NCI-H2227 (cell line): ENCODE measurements around the gene RAB31.
A peak's percentile ranks its signal among the peaks of the same experiment; 100 is the strongest.

Experiments
- DNase-seq: peaks from one replicate; lab custom pipeline; 2025; ENCODE audit not compliant: unreplicated experiment; lab: John Stamatoyannopoulos, UW

The RAB31 gene

DNA sequence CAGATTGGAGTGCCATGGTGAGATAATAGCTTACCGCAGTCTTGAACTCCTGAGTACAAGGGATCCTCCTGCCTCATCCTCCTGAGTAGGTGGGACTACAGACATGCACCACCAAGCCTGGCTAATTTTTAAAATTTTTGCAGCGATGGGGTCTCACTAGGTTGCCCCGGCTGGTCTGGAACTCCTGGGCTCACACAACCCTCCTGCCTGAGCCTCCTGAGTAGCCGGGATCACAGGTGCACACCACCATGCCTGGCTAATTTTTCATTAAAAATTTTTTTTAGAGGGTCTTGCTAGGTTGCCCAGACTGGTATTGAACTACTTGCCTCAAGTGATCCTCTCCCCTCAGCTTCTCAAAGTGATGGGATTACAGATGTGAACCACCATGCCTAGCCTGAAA lies 27.8 kb downstream of the RAB31 start:
- no peak for DNase-seq

GRCh38 chr18:9736286-9736835 lies 28.3 kb downstream of the RAB31 start:
- DNase-seq = no peak

GRCh38 chr18:9737006-9737405 lies 28.9 kb downstream of the RAB31 start:
- peak; percentile 77 for DNase-seq

GRCh38 chr18:9737472-9738121 lies 29.5 kb downstream of the RAB31 start:
- DNase-seq = peak; percentile 100

GRCh38 chr18:9738266-9738969 lies 30.3 kb downstream of the RAB31 start:
- peak; percentile 23 for DNase-seq

- no peak for DNase-seq
Measured at GRCh38 chr18:9739516-9739915, 31.4 kb downstream of the RAB31 start.

DNA sequence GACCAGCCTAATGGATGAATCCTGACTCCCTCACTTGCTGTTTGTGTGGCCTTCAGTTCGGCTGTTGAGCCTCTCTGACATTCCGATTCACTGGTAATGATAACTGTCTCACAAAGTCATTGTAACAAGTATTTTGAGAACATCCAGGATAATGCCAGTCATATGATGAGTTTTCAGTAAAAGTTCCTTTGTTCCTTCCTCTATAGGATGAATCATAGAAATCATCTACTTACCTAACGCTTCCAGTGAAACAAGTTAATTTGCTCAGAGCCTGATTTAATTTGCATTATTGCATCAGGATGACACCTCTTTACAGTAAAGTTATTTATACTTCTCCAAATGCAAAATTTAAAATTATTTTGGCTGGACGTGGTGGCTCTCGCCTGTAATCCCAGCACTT lies 32.0 kb downstream of the RAB31 start:
- no peak for DNase-seq

DNA sequence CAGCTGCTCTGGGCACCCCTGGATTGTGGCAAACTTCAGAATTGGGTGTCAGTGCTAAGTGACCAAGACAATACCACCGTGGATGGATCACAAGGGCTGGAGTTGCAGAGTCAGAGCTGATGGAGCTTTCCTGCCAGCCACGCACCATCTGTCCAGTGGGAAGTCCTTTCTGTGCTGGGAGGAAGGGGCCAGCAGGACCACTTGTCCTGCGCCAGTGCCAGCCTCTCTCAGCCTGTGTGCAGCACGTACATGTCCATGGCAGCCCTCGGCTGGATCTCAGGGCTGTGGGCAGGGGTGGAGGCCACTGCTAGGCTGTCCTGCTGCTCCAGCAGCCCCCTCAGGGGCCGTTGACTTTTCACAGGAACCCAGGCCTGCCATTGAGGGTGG lies 33.3 kb downstream of the RAB31 start:
- DNase-seq = no peak

DNA sequence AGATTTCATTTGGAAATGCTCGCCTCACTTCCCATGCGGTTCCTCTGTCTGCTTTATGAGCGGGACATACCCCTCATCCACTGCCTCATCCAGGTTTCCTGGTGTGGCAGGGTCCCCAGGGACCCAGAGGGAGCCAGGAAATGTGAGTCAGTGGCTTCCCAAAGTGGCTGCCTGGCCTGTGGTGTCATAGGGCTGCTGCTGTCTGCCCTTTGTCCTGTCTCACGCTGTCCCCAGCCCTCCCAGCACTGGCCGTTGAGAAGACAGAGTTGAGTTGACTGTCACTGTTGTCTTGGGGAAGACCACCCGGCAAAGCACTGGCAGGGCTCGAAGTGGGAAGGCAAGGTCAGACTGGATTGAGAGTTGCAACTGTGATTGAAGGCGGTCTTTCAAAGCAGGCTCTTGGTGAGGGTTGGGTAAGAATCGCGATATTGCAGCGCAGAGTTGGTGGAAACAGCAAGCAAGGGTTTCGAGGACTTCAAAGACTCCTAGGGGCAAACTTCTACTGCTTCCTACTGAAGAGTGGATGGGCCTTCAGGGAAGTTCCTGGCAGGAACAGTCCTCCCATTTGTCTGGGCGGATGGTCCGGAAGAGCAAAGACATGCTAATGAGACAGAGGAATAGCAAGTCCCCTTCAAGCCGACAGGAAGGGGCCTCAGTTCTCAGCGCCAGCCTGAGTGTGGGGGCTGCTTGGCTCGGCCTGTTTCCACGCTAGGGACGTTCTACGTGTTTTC lies 33.9 kb downstream of the RAB31 start:
- DNase-seq = no peak

DNA sequence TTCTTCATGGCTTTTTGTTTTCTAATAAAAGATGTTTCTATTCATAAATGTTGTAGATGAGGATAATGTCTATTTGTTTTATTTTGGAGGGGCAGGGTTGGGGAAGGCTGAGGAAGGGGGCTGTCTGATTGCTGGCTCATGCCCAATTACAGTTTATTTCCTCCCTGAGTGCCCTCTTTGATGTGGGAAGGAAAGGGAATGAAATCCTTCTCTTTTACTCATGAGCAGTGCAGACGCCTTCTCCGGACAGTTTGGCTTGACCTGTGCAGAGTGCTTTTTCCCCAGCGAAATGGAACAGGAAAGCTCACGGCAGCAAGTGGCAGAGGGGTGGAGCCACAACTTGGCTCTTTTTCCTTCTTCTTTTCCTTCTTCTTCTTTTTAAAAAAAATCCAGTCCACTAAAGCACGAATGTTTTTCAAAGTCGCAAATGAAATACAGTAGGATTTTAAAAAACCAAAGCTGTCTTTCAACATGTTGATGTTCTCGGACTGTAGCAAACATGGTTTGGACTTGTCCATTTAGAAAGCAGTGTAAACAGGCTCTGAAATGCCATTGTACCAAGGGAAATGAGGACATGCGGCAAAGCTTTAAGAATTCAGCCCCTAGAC lies 34.5 kb downstream of the RAB31 start:
- DNase-seq = no peak

DNA sequence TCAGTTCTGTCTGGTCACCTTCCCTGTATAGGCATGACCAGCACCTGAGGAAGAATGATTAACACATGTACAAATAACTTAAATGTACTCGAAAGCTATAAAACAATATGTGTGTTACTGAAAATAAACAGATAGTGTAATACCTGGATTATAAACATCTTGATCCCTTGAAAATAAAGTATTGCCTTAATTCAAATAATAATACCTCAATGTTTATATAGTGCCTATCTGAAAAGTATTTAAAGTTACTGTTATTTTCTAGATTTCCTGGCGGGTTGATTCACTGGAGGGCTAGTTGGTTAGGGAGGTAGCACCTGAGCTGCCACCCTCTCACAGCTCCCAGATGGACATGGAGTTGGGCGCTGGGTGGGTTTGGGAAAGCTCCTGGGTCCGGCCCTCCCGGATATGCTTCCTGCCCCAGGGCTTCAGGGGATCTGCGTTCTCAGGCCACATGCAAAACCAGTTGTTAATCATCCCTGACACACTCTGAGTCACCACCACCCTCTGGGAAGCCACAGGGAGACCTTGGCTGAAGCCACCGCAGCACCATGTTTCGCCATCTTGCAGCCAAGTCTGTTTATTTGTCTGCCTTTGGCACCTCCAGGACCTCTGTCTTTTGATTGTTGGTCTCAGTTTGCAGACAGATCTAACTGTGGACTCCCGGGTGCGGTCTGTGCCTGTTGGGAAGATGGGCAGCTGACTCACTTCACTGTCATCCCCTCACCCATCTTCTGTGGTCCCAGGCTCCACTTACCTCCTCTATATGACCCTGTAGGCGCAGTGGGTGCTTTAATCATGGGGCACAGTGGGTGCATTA lies 35.3 kb downstream of the RAB31 start:
- no peak for DNase-seq

- no peak for DNase-seq
Measured at GRCh38 chr18:9746958-9747357, 38.9 kb downstream of the RAB31 start.

GRCh38 chr18:9749611-9750010 lies 41.5 kb downstream of the RAB31 start:
- DNase-seq = no peak

DNA sequence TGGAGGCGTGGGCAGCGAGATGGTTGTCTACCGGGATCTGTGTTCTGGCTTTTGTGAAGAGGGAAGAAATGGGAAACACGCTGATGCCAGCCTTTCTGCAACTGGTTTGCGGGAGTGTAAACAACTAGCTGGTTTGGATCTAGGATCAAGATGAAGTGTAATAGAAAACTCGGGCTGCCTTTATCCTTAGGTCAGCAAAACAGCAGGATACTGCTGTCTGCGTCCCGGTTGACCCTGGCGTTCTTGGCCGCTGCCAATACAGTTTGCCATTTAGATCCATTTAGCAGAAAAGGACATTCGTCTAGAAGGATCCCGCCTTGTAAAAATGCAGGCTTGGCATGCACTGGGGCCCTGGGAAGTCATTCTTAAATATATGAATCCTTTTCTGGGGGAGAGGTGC lies 42.0 kb downstream of the RAB31 start:
- no peak for DNase-seq

DNA sequence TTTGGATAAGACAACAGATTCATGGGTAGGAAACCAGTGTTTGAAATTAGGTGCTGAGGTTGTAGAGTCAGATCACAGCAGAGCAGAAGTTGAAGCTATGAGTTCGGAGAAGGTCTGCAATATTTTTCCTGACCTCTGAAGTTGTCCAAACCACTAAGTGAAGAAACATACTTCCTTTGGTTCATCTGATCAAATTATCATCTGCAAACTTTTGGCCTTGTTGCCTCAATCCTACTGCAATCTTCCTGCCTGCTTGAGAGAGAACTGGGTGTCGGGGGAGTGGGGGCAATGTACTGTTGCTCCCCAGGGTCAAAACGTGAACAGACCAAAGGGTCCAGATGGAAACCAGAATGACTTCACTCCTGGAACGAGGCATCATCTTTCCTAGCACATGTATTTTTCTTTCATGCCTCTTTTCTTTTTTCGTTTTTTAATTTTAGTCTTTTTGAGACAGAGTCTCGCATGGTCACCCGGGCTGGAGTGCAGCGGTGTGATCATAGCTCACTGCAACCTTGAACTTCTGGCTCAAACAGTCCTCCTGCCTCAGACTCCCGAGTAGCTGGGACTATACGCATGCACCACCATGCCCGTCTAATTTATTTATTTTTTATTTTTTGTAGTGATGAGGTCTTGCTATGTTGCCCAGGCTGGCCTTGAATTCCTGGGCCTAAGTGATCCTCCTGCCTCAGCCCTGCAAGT lies 42.7 kb downstream of the RAB31 start:
- DNase-seq = no peak

DNA sequence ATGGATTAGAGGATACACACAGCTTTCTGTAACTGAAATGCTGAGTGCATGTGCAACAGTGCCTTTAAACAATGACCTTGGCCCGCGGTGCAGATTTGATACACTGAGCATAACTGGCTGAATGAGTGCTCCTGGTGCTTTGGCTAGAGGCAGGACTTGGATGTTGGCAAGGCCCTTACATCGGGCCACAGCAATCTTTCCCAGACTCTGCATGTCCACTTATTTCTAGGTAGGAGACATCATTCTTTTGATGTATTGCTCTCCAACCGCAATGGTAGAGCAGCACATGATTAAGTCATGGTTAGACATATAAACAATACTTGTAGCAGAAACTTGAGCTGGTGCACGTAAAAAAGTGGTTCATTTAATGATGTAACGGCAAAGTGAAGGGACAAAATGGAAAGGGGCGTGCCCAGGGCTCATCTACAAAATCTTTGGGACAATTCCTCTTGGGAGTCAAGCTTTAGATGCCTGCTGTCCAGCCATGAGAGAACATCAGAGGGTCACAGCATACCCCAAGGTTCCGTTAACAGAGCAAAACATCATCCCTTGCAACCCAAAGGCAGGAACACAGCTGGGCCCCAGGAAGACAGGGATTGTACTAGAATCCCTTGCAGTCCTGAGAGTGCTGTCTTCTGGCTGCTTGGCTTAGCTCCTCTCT lies 43.4 kb downstream of the RAB31 start:
- DNase-seq = no peak

DNA sequence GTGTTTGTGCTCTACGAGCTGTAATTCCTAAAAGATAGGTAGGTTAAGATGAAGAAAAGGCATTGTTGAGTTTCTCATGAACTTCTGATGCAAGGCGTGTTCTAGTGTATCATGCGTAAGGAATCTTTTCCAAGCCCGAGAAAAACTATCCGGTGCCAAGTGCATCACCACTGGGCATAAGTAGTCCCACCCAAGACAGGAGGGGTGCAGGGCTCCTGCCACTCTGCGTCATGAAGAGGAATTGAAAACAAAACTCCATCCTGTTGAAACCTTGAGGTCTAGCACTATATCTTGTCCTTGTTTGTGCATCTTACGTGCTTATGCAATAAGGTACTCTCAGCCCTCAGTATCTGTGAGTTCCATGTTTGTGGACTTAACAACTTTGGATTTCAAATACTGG lies 45.7 kb downstream of the RAB31 start:
- no peak for DNase-seq

DNA sequence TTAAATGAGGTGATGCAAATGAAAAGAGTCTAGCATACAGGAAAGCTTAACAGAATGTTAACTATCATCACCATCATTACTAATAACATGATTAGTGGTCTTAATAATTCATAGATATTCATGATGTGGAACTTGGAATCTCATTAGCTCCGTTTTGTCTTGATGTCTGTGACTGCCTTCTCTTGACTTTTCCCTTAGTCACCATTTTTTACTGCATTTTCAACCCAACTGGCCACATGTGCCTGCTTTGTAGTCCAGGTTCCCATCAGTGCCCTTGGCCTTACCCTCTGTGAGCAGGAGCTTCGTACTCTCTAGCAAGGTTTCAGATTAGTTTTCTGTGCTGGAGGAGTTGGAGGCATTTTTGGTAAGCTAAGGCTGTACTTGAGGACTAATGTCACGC lies 47.0 kb downstream of the RAB31 start:
- DNase-seq = no peak

GRCh38 chr18:9755615-9756014 lies 47.5 kb downstream of the RAB31 start:
- DNase-seq = no peak
